ENCODE results near the gene HOXA6. TPM values are rescaled to one million over a fixed set of nuclear protein-coding genes. Genes with fewer than 3 reads are reported as not detected.
A peak's percentile ranks its signal among the peaks of the same experiment; 100 is the strongest.

The HOXA6 gene
- total and polyA plus RNA-seq, 4 donors: 0.23 TPM; not detected in 3

DNA sequence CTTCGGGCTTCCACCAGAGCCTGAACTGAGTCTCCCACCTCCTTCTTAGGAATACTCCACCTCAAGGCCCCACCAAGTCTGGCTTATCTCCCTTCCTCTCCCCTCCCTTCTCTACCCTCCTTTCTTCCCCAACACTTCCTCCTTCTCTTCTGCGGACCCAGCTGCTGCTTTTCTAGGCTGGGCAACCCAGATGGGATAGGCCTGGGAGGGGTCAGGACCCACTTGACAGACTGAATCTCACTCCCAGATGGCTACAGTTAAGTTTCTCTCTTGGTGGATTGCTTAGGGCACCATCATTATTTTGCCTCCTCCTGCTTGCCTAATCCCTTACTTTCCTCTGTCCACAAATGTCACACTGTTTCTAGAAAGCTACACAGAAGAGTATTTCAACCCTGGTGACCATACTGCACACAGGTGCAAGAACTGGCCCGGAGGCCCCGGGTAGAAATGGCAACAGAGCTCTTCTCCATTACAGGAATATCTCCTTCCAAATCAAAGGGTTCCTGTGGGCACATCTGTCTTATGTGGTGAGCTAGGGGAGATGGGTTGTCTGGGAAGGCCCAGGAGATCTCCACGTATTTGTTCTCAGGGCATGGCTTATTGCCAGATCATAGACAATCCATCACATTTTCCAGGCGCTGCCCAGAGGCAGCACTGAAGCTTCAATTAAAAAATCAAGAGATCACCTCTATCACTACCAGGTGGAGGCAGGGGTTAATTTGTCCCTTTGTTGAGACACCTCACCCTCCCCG lies 42.6 kb upstream of the HOXA6 start:
- no peak overlapping the region for H3K4me3 ChIP-seq (ENCODE audit: low read depth in 1 of 3, low read length in 3 of 3)
- peaks cover 0 to 6% (median under 1%) of the 10 kb centered on the region in 4 donors for H3K9me3 ChIP-seq (ENCODE audit: control insufficient read depth in 4 of 4, low read length in 3 of 4)
- DNase-seq (ENCODE audit: low spot score): no peak
- TF ChIP-seq FOXA1 (IDR thresholded peaks at IDR 0.05): no peak
- TF ChIP-seq, protein P1, sequence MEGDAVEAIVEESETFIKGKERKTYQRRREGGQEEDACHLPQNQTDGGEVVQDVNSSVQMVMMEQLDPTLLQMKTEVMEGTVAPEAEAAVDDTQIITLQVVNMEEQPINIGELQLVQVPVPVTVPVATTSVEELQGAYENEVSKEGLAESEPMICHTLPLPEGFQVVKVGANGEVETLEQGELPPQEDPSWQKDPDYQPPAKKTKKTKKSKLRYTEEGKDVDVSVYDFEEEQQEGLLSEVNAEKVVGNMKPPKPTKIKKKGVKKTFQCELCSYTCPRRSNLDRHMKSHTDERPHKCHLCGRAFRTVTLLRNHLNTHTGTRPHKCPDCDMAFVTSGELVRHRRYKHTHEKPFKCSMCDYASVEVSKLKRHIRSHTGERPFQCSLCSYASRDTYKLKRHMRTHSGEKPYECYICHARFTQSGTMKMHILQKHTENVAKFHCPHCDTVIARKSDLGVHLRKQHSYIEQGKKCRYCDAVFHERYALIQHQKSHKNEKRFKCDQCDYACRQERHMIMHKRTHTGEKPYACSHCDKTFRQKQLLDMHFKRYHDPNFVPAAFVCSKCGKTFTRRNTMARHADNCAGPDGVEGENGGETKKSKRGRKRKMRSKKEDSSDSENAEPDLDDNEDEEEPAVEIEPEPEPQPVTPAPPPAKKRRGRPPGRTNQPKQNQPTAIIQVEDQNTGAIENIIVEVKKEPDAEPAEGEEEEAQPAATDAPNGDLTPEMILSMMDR (IDR thresholded peaks at IDR 0.05; ENCODE audit: low read depth, low read length, missing input control): no peak
- TF ChIP-seq NR2F2 (IDR thresholded peaks at IDR 0.05): no peak
- H3K27ac ChIP-seq (ENCODE audit: low read depth in 1 of 2, low read length in 2 of 2): no peak overlapping the region
- WGBS: 20% methylated on average over 7 of the region's 7 CpGs
- H3K9ac ChIP-seq (ENCODE audit: low read depth in 1 of 2, low read length in 2 of 2): no peak overlapping the region
- H3K36me3 ChIP-seq (ENCODE audit: control insufficient read depth in 4 of 4, insufficient read depth in 3 of 4, low read depth in 1 of 4, low read length in 3 of 4): no peaks in the 10 kb centered on the region
- H3K27me3 ChIP-seq (ENCODE audit: control insufficient read depth in 4 of 4, insufficient read depth in 4 of 4, low read length in 3 of 4): peaks cover 3 to 51% (median 33%) of the 10 kb centered on the region in 4 donors
- H3K4me1 ChIP-seq (ENCODE audit: control insufficient read depth in 4 of 4, insufficient read depth in 4 of 4, low read length in 3 of 4): peaks cover 12 to 29% (median 18%) of the 10 kb centered on the region in 4 donors

DNA sequence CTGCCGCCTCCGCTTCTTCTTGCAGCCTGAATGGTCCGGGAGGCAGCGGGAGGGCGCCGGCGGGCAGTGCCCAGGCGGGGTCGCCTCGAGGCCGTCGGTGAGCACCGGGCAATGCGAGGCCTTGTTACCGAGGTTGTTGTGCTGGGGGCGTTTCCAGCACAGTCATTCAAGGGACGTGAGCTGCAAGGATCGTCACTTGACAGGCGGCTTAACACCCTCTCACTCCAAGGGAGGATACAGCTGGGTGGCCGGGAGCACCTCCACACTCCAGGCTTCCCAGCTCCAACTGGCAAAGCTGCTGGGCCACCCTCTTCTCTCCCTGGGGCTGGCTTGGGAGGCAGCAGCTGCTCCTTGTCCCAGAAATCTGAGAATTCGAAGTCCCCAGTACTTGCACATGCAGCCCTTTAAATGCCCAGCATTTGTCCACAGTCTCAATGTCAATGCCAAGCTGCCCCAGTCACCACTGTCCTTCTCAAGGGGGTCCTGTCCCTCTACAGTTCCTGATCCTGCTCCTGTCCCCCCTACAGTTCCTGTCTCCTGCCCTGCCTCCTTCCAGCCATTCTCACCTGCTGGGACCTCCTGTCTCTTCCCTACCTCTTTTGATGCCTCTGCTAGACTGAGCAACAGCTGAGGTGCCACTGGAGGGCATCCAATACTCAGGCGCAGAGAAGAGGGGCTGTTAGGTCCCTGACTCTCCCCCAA lies 41.9 kb upstream of the HOXA6 start:
- H3K27me3 ChIP-seq (ENCODE audit: control insufficient read depth in 4 of 4, insufficient read depth in 4 of 4, low read length in 3 of 4): peaks cover 3 to 51% (median 36%) of the 10 kb centered on the region in 4 donors
- no peak for TF ChIP-seq HNF4G (IDR thresholded peaks at IDR 0.05)
- TF ChIP-seq RAD21 (IDR thresholded peaks at IDR 0.05): no peak
- no peak for TF ChIP-seq SP1 (IDR thresholded peaks at IDR 0.05)
- TF ChIP-seq, protein P2, sequence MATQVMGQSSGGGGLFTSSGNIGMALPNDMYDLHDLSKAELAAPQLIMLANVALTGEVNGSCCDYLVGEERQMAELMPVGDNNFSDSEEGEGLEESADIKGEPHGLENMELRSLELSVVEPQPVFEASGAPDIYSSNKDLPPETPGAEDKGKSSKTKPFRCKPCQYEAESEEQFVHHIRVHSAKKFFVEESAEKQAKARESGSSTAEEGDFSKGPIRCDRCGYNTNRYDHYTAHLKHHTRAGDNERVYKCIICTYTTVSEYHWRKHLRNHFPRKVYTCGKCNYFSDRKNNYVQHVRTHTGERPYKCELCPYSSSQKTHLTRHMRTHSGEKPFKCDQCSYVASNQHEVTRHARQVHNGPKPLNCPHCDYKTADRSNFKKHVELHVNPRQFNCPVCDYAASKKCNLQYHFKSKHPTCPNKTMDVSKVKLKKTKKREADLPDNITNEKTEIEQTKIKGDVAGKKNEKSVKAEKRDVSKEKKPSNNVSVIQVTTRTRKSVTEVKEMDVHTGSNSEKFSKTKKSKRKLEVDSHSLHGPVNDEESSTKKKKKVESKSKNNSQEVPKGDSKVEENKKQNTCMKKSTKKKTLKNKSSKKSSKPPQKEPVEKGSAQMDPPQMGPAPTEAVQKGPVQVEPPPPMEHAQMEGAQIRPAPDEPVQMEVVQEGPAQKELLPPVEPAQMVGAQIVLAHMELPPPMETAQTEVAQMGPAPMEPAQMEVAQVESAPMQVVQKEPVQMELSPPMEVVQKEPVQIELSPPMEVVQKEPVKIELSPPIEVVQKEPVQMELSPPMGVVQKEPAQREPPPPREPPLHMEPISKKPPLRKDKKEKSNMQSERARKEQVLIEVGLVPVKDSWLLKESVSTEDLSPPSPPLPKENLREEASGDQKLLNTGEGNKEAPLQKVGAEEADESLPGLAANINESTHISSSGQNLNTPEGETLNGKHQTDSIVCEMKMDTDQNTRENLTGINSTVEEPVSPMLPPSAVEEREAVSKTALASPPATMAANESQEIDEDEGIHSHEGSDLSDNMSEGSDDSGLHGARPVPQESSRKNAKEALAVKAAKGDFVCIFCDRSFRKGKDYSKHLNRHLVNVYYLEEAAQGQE (IDR thresholded peaks at IDR 0.05): no peak
- TF ChIP-seq NR2F2 (IDR thresholded peaks at IDR 0.05): no peak
- no peak for TF ChIP-seq YY1 (IDR thresholded peaks at IDR 0.05)
- TF ChIP-seq FOXA2 (IDR thresholded peaks at IDR 0.05): no peak
- TF ChIP-seq FOXA1 (IDR thresholded peaks at IDR 0.05): no peak
- no peak for TF ChIP-seq EGR1 (IDR thresholded peaks at IDR 0.05; ENCODE audit: low read depth in 2 of 2)
- TF ChIP-seq, protein P3, sequence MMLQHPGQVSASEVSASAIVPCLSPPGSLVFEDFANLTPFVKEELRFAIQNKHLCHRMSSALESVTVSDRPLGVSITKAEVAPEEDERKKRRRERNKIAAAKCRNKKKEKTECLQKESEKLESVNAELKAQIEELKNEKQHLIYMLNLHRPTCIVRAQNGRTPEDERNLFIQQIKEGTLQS (IDR thresholded peaks at IDR 0.05): no peak
- no peak for TF ChIP-seq JUND (IDR thresholded peaks at IDR 0.05)
- TF ChIP-seq, protein P1 (IDR thresholded peaks at IDR 0.05; ENCODE audit: low read depth, low read length, missing input control): no peak
- TF ChIP-seq, protein P4, sequence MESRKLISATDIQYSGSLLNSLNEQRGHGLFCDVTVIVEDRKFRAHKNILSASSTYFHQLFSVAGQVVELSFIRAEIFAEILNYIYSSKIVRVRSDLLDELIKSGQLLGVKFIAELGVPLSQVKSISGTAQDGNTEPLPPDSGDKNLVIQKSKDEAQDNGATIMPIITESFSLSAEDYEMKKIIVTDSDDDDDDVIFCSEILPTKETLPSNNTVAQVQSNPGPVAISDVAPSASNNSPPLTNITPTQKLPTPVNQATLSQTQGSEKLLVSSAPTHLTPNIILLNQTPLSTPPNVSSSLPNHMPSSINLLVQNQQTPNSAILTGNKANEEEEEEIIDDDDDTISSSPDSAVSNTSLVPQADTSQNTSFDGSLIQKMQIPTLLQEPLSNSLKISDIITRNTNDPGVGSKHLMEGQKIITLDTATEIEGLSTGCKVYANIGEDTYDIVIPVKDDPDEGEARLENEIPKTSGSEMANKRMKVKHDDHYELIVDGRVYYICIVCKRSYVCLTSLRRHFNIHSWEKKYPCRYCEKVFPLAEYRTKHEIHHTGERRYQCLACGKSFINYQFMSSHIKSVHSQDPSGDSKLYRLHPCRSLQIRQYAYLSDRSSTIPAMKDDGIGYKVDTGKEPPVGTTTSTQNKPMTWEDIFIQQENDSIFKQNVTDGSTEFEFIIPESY (IDR thresholded peaks at IDR 0.05): no peak
- no peak for TF ChIP-seq GABPA (IDR thresholded peaks at IDR 0.05 in 1 of 2, conservative IDR thresholded peaks at IDR 0.05 in 1 of 2)
- TF ChIP-seq, protein P5, sequence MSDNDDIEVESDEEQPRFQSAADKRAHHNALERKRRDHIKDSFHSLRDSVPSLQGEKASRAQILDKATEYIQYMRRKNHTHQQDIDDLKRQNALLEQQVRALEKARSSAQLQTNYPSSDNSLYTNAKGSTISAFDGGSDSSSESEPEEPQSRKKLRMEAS (IDR thresholded peaks at IDR 0.05): no peak
- TF ChIP-seq TAF1 (conservative IDR thresholded peaks at IDR 0.05): no peak
- H3K9me3 ChIP-seq (ENCODE audit: control insufficient read depth in 4 of 4, low read length in 3 of 4): peaks cover 0 to 10% (median under 1%) of the 10 kb centered on the region in 4 donors
- peak overlapping the region in 1 of 3 donors; percentile 12 for H3K4me3 ChIP-seq (ENCODE audit: low read depth in 1 of 3, low read length in 3 of 3)
- 10% methylated on average over 22 of the region's 22 CpGs for WGBS
- no peak overlapping the region for H3K9ac ChIP-seq (ENCODE audit: low read depth in 1 of 2, low read length in 2 of 2)
- H3K4me1 ChIP-seq (ENCODE audit: control insufficient read depth in 4 of 4, insufficient read depth in 4 of 4, low read length in 3 of 4): peaks cover 12 to 33% (median 22%) of the 10 kb centered on the region in 4 donors
- no peak overlapping the region for H3K27ac ChIP-seq (ENCODE audit: low read depth in 1 of 2, low read length in 2 of 2)
- no peaks in the 10 kb centered on the region for H3K36me3 ChIP-seq (ENCODE audit: control insufficient read depth in 4 of 4, insufficient read depth in 3 of 4, low read depth in 1 of 4, low read length in 3 of 4)
- no peak for DNase-seq (ENCODE audit: low spot score)
